Activated CD8-positive, alpha-beta memory T cell treated with anti-CD3 and anti-CD28 coated beads for 48 hours (primary cell): Measurements from ENCODE around the gene COL18A1.
"Not testable (repeated sequence)": the region's sequence is repeated elsewhere in the genome, so short reads cannot be mapped to it uniquely, and the experiment has no call there.

Source experiments
- DNase-seq, 3 experiments: peaks; one replicate each; pipeline ENCODE4 v3.0.0-alpha.2; 2020; ENCODE audit warnings: low read depth in 2 of 3, low spot score in 2 of 3

The COL18A1 gene

GRCh38 chr21:45555557-45556301, 150.8 kb downstream of the COL18A1 start:
- no peak for DNase-seq

- no peak for DNase-seq
Observed at GRCh38 chr21:45556302-45556644, 151.3 kb downstream of the COL18A1 start.

GRCh38 chr21:45556645-45557615, 152.0 kb downstream of the COL18A1 start:
- DNase-seq = no peak

- no peak for DNase-seq
Observed at GRCh38 chr21:45557616-45558043, 152.7 kb downstream of the COL18A1 start.

DNA sequence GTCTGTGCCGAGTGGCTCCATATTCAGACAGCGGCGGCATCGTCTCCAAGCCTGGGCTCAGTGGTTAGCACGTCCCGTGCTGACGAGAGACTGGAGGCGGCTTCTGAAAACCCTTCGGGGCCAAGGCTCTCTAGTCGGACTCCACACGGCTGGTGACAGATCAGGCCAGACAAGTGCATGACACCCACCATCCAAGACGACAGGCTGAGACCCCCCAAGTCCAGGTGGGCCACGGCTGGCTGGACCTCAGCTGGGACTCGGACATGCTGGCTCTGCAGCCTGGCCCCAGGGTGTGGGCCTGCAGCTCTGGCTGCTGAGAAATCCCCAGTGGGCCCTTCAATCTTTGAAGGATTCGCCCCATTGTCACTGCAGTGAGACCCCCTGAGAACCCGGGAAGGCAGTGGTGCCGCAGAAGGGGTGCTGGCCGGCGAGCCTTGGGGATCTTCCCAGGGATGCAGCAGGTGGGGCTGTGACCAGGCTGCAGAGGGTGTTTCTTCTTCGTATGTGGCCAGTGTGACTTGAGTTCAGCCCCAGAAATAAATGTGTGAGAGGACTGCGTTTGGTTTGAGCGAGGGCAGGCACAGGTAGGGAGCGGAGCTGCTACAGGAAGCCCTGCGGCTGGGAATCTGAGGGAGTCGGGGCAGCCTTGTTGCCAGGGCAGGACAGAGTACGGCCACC, 153.2 kb downstream of the COL18A1 start:
- DNase-seq = no peak

DNA sequence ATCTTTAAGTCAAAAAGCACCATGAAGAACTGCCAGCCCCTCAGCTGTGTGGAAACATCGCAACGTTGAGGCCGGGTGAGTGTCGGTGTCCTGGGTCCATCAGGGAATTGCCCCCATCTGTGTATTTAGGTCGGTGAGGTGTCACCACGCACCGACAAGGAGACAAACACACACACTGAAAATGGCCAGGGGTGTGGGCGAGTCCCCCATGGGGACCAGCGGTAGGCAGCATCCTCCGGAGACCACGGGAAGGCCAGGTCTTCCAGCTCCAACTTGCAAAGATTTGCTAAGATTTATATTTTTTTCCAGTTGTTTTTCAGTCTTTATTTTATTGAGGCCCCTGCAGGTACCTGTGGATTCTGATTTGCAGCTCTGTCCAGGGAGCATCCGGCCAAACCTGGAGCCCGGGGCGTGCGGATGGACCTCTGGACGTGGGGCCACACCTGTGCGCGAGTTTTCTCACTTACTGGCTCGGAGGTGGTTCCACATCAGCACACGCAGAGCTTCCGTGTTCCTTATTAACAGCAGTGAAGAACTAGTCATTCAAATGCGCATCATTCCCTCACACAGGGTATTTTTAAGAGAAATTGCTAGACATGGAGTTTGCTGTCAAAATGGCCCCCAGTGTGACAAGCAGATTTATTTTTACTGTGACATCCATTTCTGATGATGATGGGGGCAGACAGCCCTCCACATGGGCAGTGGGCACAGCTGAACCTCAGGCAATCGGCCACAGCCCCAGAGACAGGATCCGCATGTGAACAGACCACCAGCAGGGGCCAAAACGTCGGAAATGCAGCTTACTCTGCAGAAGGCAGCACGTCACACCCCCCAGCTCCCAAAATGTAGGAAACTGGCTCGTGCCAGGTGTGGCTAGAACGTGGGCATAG, 154.5 kb downstream of the COL18A1 start:
- no peak for DNase-seq

- DNase-seq = no peak
Observed at GRCh38 chr21:45560106-45561021, 155.4 kb downstream of the COL18A1 start.

- not testable (repeated sequence) for DNase-seq
Observed at GRCh38 chr21:45561241-45561640, 156.3 kb downstream of the COL18A1 start.

- no peak for DNase-seq
Observed at GRCh38 chr21:45562402-45562801, 157.4 kb downstream of the COL18A1 start.

DNA sequence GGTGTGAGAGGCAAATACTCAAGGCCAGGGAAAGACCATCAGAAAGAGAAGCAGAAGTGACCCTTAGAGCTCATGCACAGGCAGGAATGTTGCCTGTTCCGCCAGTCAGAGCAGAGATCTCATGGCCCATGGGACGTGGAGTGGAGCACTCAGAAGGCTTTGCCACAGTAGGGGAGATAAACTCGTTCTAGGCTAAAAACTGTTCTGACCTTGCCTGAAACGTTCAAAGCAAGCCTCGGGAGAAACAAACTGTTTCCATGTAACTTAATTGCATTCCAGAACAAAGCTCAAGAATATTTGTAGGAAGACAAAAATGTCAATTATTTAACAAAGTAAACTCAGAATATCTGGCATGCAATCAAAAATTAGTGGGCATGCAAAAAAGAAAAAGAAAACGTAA, 158.0 kb downstream of the COL18A1 start:
- DNase-seq = no peak
